PFSK-1 (cell line): Measurements from ENCODE around the gene CNKSR2.

Experiments used
- SIN3A ChIP-seq: IDR thresholded peaks from 2 replicates; pipeline ENCODE4 v1.6.1; 2012; ENCODE audit warnings: mild to moderate bottlenecking, low read length, moderate library complexity, borderline replicate concordance; ENCODE audit not compliant: insufficient read depth
- TAF1 ChIP-seq: IDR thresholded peaks from 2 replicates; pipeline ENCODE4 v1.6.1; 2012; ENCODE audit warnings: low read length, control low read depth, borderline replicate concordance; ENCODE audit not compliant: insufficient read depth
- TF ChIP-seq, protein P1 (sequence below), 2 experiments: IDR thresholded peaks; 2 replicates each; pipeline versions ENCODE4 v1.6.1 to v1.8.0; 2011 to 2012; ENCODE audit warnings: low read depth in 2 of 2, low read length in 2 of 2, control low read depth in 1 of 2, inconsistent platforms in 1 of 2, mild to moderate bottlenecking in 1 of 2, moderate library complexity in 1 of 2; ENCODE audit not compliant: insufficient read depth in 1 of 2

DNA sequence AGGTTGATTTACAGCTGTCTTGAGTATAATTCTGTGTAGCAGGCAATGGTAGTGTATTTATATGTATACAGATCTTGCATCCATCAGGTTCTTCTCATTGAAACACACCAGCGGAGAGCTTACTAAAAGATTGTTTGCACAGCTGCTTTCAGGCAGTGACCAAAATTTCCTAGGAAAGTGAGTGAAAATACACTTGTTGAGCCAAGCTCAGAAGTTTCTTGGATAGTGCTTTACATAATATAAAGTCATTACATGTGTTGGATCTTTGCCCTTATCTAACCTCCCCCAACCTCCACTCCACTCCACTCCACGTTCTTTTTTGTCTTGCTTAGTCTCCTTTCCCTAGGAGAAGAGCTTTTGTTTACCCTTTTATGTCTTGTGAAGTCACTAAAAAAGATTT lies 34.1 kb downstream of the CNKSR2 start:
- TF ChIP-seq SIN3A (no peak), TAF1 (no peak)
- TF ChIP-seq, protein P1, sequence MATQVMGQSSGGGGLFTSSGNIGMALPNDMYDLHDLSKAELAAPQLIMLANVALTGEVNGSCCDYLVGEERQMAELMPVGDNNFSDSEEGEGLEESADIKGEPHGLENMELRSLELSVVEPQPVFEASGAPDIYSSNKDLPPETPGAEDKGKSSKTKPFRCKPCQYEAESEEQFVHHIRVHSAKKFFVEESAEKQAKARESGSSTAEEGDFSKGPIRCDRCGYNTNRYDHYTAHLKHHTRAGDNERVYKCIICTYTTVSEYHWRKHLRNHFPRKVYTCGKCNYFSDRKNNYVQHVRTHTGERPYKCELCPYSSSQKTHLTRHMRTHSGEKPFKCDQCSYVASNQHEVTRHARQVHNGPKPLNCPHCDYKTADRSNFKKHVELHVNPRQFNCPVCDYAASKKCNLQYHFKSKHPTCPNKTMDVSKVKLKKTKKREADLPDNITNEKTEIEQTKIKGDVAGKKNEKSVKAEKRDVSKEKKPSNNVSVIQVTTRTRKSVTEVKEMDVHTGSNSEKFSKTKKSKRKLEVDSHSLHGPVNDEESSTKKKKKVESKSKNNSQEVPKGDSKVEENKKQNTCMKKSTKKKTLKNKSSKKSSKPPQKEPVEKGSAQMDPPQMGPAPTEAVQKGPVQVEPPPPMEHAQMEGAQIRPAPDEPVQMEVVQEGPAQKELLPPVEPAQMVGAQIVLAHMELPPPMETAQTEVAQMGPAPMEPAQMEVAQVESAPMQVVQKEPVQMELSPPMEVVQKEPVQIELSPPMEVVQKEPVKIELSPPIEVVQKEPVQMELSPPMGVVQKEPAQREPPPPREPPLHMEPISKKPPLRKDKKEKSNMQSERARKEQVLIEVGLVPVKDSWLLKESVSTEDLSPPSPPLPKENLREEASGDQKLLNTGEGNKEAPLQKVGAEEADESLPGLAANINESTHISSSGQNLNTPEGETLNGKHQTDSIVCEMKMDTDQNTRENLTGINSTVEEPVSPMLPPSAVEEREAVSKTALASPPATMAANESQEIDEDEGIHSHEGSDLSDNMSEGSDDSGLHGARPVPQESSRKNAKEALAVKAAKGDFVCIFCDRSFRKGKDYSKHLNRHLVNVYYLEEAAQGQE (IDR thresholded peaks at IDR 0.05; ENCODE audit: insufficient read depth in 1 of 2, low read depth in 2 of 2, low read length in 2 of 2) = no peak
